Activated naive CD8-positive, alpha-beta T cell treated with anti-CD3 and anti-CD28 coated beads, Interleukin-2, amount 10 ng/mL, durations not matched to agents 7 days and 5 days (primary cell): ENCODE results near the gene FKBP10. TPM values are rescaled to one million over a fixed set of nuclear protein-coding genes. Genes with fewer than 3 reads are reported as not detected.

Experiments
- total RNA-seq, 2 experiments: library from RNA; stranded (reverse); gene quantifications; one replicate each; pipeline ENCODE4 v1.2.3, GENCODE V29; 2021

FKBP10 gene
- total RNA-seq, 2 experiments from 2014 or later, result 0.53 to 0.94 TPM

Other genes with a start within 250 kb of the FKBP10 start
- not detected for gene KRT9, start 240.9 kb upstream of the FKBP10 start, total RNA-seq
- gene KRT14, start 226.1 kb upstream of the FKBP10 start, total RNA-seq, result not detected
- gene KRT16, start 200.2 kb upstream of the FKBP10 start, total RNA-seq, result not detected
- not detected for gene KRT17, start 188.4 kb upstream of the FKBP10 start, total RNA-seq
- 100 to 1,000 TPM; 682 to 723 TPM for gene EIF1, start 124.1 kb upstream of the FKBP10 start, total RNA-seq
- not detected for gene GAST, start 100.7 kb upstream of the FKBP10 start, total RNA-seq
- gene HAP1, start 78.4 kb upstream of the FKBP10 start, total RNA-seq, result under 1 TPM in 1 of 2 experiments, not detected in 1; 0.14 TPM
- 10 to 100 TPM; 10.1 to 12.8 TPM for gene JUP, start 26.3 kb upstream of the FKBP10 start, total RNA-seq
- 1 to 10 TPM; 3.2 to 3.7 TPM for gene P3H4, start 1.1 kb upstream of the FKBP10 start, total RNA-seq
- 10 to 100 TPM; 30.1 to 35.4 TPM for gene NT5C3B, start 23.2 kb downstream of the FKBP10 start, total RNA-seq
- gene KLHL10, start 24.8 kb downstream of the FKBP10 start, total RNA-seq, result not detected
- 10 to 100 TPM; 13.6 to 14.8 TPM for gene KLHL11, start 52.4 kb downstream of the FKBP10 start, total RNA-seq
- 100 to 1,000 TPM; 142 to 153 TPM for gene ACLY, start 105.9 kb downstream of the FKBP10 start, total RNA-seq
- under 1 TPM; 0.65 to 0.72 TPM for gene ODAD4, start 117.6 kb downstream of the FKBP10 start, total RNA-seq
- gene CNP, start 153.8 kb downstream of the FKBP10 start, total RNA-seq, result 10 to 100 TPM; 75.8 to 83.0 TPM
- 10 to 100 TPM; 86.7 to 93.7 TPM for gene DNAJC7, start 204.4 kb downstream of the FKBP10 start, total RNA-seq
- 10 to 100 TPM; 19.8 to 27.2 TPM for gene NKIRAS2, start 207.1 kb downstream of the FKBP10 start, total RNA-seq
- gene C17orf113, start 237.6 kb downstream of the FKBP10 start, total RNA-seq, result under 1 TPM; 0.53 to 0.91 TPM